ENCODE results near the gene WDR87.
"Not testable (repeated sequence)": the region's sequence is repeated elsewhere in the genome, so short reads cannot be mapped to it uniquely, and the experiment has no call there.

WDR87 gene

GRCh38 chr19:37877147-37877546 is 29.2 kb downstream of the WDR87 start:
- DNase-seq (ENCODE audit: low spot score) = no peak

GRCh38 chr19:37876032-37876431 is 30.4 kb downstream of the WDR87 start:
- DNase-seq (ENCODE audit: low spot score) = no peak

- DNase-seq (ENCODE audit: low spot score) = no peak
Observed at GRCh38 chr19:37874784-37875183, 31.6 kb downstream of the WDR87 start.

- no peak for DNase-seq (ENCODE audit: low spot score)
Observed at GRCh38 chr19:37872383-37872782, 34.0 kb downstream of the WDR87 start.

- no peak for DNase-seq (ENCODE audit: low spot score)
Observed at GRCh38 chr19:37869766-37870340, 36.5 kb downstream of the WDR87 start.

GRCh38 chr19:37867831-37868230 is 38.6 kb downstream of the WDR87 start:
- DNase-seq (ENCODE audit: low spot score) = no peak

- not testable (repeated sequence) for DNase-seq (ENCODE audit: low spot score)
Observed at GRCh38 chr19:37865930-37866329, 40.5 kb downstream of the WDR87 start.

GRCh38 chr19:37864501-37864900 is 41.9 kb downstream of the WDR87 start:
- DNase-seq (ENCODE audit: low spot score) = no peak

GRCh38 chr19:37855098-37855497 is 51.3 kb downstream of the WDR87 start:
- DNase-seq (ENCODE audit: low spot score) = no peak

- DNase-seq (ENCODE audit: low spot score) = no peak
Observed at GRCh38 chr19:37845932-37846331, 60.5 kb downstream of the WDR87 start.
